Measurements from ENCODE around the gene TMEM114. TPM values are rescaled to one million over a fixed set of nuclear protein-coding genes. Genes with fewer than 3 reads are reported as not detected.

The TMEM114 gene
- total and polyA plus RNA-seq, 2 donors (not counting 1 experiment from before 2014, with no cell fraction given): not detected

- TF ChIP-seq, protein P1, sequence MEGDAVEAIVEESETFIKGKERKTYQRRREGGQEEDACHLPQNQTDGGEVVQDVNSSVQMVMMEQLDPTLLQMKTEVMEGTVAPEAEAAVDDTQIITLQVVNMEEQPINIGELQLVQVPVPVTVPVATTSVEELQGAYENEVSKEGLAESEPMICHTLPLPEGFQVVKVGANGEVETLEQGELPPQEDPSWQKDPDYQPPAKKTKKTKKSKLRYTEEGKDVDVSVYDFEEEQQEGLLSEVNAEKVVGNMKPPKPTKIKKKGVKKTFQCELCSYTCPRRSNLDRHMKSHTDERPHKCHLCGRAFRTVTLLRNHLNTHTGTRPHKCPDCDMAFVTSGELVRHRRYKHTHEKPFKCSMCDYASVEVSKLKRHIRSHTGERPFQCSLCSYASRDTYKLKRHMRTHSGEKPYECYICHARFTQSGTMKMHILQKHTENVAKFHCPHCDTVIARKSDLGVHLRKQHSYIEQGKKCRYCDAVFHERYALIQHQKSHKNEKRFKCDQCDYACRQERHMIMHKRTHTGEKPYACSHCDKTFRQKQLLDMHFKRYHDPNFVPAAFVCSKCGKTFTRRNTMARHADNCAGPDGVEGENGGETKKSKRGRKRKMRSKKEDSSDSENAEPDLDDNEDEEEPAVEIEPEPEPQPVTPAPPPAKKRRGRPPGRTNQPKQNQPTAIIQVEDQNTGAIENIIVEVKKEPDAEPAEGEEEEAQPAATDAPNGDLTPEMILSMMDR (conservative IDR thresholded peaks at IDR 0.05 in 1 of 2, IDR thresholded peaks at IDR 0.05 in 1 of 2; ENCODE audit: low read depth in 1 of 2, low read length in 2 of 2): no peak
- TF ChIP-seq EZH2 (IDR thresholded peaks at IDR 0.05; ENCODE audit: low read length, missing control alignments): no peak
- Histone ChIP-seq H3K79me2 (ENCODE audit: control insufficient read depth, insufficient read depth, low read length) (no peaks in the 10 kb centered on the region), H4K20me1 (ENCODE audit: control insufficient read depth, extremely low read depth, insufficient read depth, low read length) (no peaks in the 10 kb centered on the region), H3K36me3 (ENCODE audit: control insufficient read depth, insufficient read depth, low read length) (no peaks in the 10 kb centered on the region), H3K9ac (ENCODE audit: insufficient read depth, low read length) (no peak overlapping the region), H3K9me3 (ENCODE audit: control insufficient read depth, insufficient read depth, low read depth, low read length) (no peaks in the 10 kb centered on the region), H2AFZ (ENCODE audit: low read length) (no peak overlapping the region), H3K27me3 (ENCODE audit: control insufficient read depth, insufficient read depth, low read length) (no peaks in the 10 kb centered on the region), H3K4me3 (replicated peaks in 1 of 4; ENCODE audit: control extremely low read depth in 1 of 4, insufficient read depth in 1 of 4, low read depth in 3 of 4, low read length in 4 of 4) (no peak overlapping the region), H3K27ac (ENCODE audit: insufficient read depth, low read length) (no peak overlapping the region), H3K4me2 (ENCODE audit: extremely low read depth, insufficient read depth, low read length) (no peak overlapping the region), H3K4me1 (ENCODE audit: control insufficient read depth, extremely low read depth, insufficient read depth, low read length) (no peaks in the 10 kb centered on the region)
- DNase-seq (ENCODE audit: low read depth in 2 of 2): no peak
Measured at GRCh38 chr16:8611886-8612600, 21.7 kb upstream of the TMEM114 start.

DNA sequence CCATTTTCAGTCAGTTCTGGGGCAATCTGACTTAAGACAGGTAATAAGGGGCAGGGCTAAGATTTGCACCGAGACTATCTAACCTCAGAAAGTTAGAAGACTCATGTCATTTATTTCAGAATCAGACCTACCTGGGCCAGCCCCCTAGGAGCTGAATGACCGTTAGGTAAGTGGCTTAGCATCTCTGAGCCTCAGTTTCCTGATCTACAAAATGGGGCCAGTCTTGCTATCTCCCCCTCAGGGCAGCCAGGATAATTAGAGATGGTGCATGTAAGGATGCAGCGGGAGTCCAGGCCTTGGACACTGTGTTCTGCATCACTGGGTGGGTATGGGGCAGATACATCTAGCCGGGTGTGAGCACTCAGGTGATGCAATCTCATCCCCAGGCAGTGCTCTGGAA, 20.8 kb upstream of the TMEM114 start:
- no peak overlapping the region for H3K4me3 ChIP-seq (replicated peaks in 1 of 4; ENCODE audit: control extremely low read depth in 1 of 4, insufficient read depth in 1 of 4, low read depth in 3 of 4, low read length in 4 of 4)
- no peaks in the 10 kb centered on the region for H3K4me1 ChIP-seq (ENCODE audit: control insufficient read depth, extremely low read depth, insufficient read depth, low read length)
- H3K27me3 ChIP-seq (ENCODE audit: control insufficient read depth, insufficient read depth, low read length): no peaks in the 10 kb centered on the region
- H3K79me2 ChIP-seq (ENCODE audit: control insufficient read depth, insufficient read depth, low read length): no peaks in the 10 kb centered on the region
- H2AFZ ChIP-seq (ENCODE audit: low read length): no peak overlapping the region
- no peak overlapping the region for H3K9ac ChIP-seq (ENCODE audit: insufficient read depth, low read length)
- H3K36me3 ChIP-seq (ENCODE audit: control insufficient read depth, insufficient read depth, low read length): no peaks in the 10 kb centered on the region
- no peak overlapping the region for H3K27ac ChIP-seq (ENCODE audit: insufficient read depth, low read length)
- no peaks in the 10 kb centered on the region for H3K9me3 ChIP-seq (ENCODE audit: control insufficient read depth, insufficient read depth, low read depth, low read length)
- no peaks in the 10 kb centered on the region for H4K20me1 ChIP-seq (ENCODE audit: control insufficient read depth, extremely low read depth, insufficient read depth, low read length)
- DNase-seq (ENCODE audit: low read depth in 2 of 2): no peak
- no peak overlapping the region for H3K4me2 ChIP-seq (ENCODE audit: extremely low read depth, insufficient read depth, low read length)
- TF ChIP-seq EZH2 (IDR thresholded peaks at IDR 0.05; ENCODE audit: low read length, missing control alignments): no peak
- TF ChIP-seq, protein P1 (conservative IDR thresholded peaks at IDR 0.05 in 1 of 2, IDR thresholded peaks at IDR 0.05 in 1 of 2; ENCODE audit: low read depth in 1 of 2, low read length in 2 of 2): no peak

DNA sequence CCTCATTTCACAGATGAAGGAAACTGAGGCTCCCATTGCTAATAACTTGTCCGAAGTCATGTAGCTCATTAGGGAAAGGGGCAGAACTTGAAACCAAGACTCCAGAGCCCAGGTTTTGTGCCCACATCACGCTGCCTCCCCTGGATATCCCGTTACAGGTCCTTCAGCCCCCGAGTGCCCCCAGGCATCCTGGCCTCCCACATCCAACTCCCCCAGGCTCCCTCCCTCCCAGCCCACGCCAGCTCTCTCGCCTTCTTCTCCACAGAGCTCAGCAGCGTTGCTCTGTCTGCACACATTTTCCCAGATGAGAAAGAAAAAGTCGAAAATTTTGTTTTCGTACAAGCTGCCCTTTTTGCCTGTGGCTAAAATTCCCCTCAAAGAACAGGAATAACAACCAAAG, 16.9 kb upstream of the TMEM114 start:
- Histone ChIP-seq H4K20me1 (ENCODE audit: control insufficient read depth, extremely low read depth, insufficient read depth, low read length) (no peaks in the 10 kb centered on the region), H3K36me3 (ENCODE audit: control insufficient read depth, insufficient read depth, low read length) (no peaks in the 10 kb centered on the region), H3K9ac (ENCODE audit: insufficient read depth, low read length) (no peak overlapping the region), H2AFZ (ENCODE audit: low read length) (no peak overlapping the region), H3K9me3 (ENCODE audit: control insufficient read depth, insufficient read depth, low read depth, low read length) (no peaks in the 10 kb centered on the region), H3K79me2 (ENCODE audit: control insufficient read depth, insufficient read depth, low read length) (no peaks in the 10 kb centered on the region), H3K27me3 (ENCODE audit: control insufficient read depth, insufficient read depth, low read length) (no peaks in the 10 kb centered on the region), H3K4me1 (ENCODE audit: control insufficient read depth, extremely low read depth, insufficient read depth, low read length) (no peaks in the 10 kb centered on the region), H3K4me2 (ENCODE audit: extremely low read depth, insufficient read depth, low read length) (no peak overlapping the region), H3K4me3 (replicated peaks in 1 of 4; ENCODE audit: control extremely low read depth in 1 of 4, insufficient read depth in 1 of 4, low read depth in 3 of 4, low read length in 4 of 4) (no peak overlapping the region), H3K27ac (ENCODE audit: insufficient read depth, low read length) (no peak overlapping the region)
- DNase-seq (ENCODE audit: low read depth in 2 of 2): no peak
- TF ChIP-seq, protein P1 (conservative IDR thresholded peaks at IDR 0.05 in 1 of 2, IDR thresholded peaks at IDR 0.05 in 1 of 2; ENCODE audit: low read depth in 1 of 2, low read length in 2 of 2): no peak
- TF ChIP-seq EZH2 (IDR thresholded peaks at IDR 0.05; ENCODE audit: low read length, missing control alignments): no peak

Measured in fibroblast of lung (primary cell).